SK-N-SH treated with all-trans-retinoic acid at 6 μM for 48 hours (cell line): ENCODE measurements around the gene OBP2B.
"Not testable (repeated sequence)": the region's sequence is repeated elsewhere in the genome, so short reads cannot be mapped to it uniquely, and the experiment has no call there.

Experiments used
- BACH2 ChIP-seq: fragments of 250-450 bp; sonication (Bioruptor Pico); IDR thresholded peaks from 2 replicates; pipeline ENCODE4 v1.9.0; 2021; ENCODE audit warnings: mild to moderate bottlenecking, borderline replicate concordance
- ESRRG ChIP-seq: fragments of 250-450 bp; sonication (Bioruptor Pico); IDR thresholded peaks from 2 replicates; pipeline ENCODE4 v1.6.1; 2021; ENCODE audit warnings: mild to moderate bottlenecking
- GLIS3 ChIP-seq: fragments of 250-450 bp; sonication (Bioruptor Pico); IDR thresholded peaks from 2 replicates; pipeline ENCODE4 v1.5.0; 2020; ENCODE audit warnings: mild to moderate bottlenecking, moderate library complexity
- ISL1 ChIP-seq: fragments of 250-450 bp; sonication (Bioruptor Pico); IDR thresholded peaks from 2 replicates; pipeline ENCODE4 v2.1.2; 2022; ENCODE audit warnings: mild to moderate bottlenecking, moderate library complexity
- PATZ1 ChIP-seq: fragments of 250-450 bp; sonication (Bioruptor Pico); IDR thresholded peaks from 2 replicates; pipeline ENCODE4 v1.8.0; 2020; ENCODE audit warnings: mild to moderate bottlenecking, moderate library complexity, borderline replicate concordance
- RARB ChIP-seq: fragments of 250-450 bp; sonication (Bioruptor Pico); IDR thresholded peaks from 2 replicates; pipeline ENCODE4 v1.8.0; 2021; ENCODE audit warnings: mild to moderate bottlenecking, moderate library complexity
- TOX ChIP-seq: fragments of 250-450 bp; sonication (Bioruptor Pico); IDR thresholded peaks from 2 replicates; pipeline ENCODE4 v1.8.0; 2021; ENCODE audit warnings: mild to moderate bottlenecking, moderate library complexity, borderline replicate concordance
- TSHZ2 ChIP-seq: fragments of 250-450 bp; sonication (Bioruptor Pico); IDR thresholded peaks from 2 replicates; pipeline ENCODE4 v1.5.0; 2020; ENCODE audit warnings: mild to moderate bottlenecking, moderate library complexity
- ZFP3 ChIP-seq: fragments of 250-450 bp; sonication (Bioruptor Pico); IDR thresholded peaks from 2 replicates; pipeline ENCODE4 v1.5.0; 2020; ENCODE audit warnings: mild to moderate bottlenecking, moderate library complexity
- ZFP30 ChIP-seq: fragments of 450-650 bp; formaldehyde crosslinking; IDR thresholded peaks from 2 replicates; pipeline ENCODE4 v1.5.0; 2022; ENCODE audit warnings: mild to moderate bottlenecking, moderate library complexity
- ZNF8 ChIP-seq: fragments of 450-650 bp; formaldehyde crosslinking; IDR thresholded peaks from 2 replicates; pipeline ENCODE4 v1.5.0; 2020; ENCODE audit warnings: mild to moderate bottlenecking, moderate library complexity
- TF ChIP-seq, protein P1 (sequence below): fragments of 250-450 bp; sonication (Bioruptor Pico); IDR thresholded peaks from 2 replicates; pipeline ENCODE4 v1.5.1; 2020; ENCODE audit warnings: low read depth, mild to moderate bottlenecking, moderate library complexity

GRCh38 chr9:133214276-133214675 lies 5.2 kb upstream of the OBP2B start:
- not testable (repeated sequence) for TF ChIP-seq TSHZ2 (CRISPR knock-in tag); ZFP30 (CRISPR knock-in tag); ZFP3 (CRISPR knock-in tag); BACH2 (CRISPR knock-in tag); RARB (CRISPR knock-in tag); TOX (CRISPR knock-in tag); PATZ1; ZNF8; GLIS3 (CRISPR knock-in tag); ESRRG (CRISPR knock-in tag)
- TF ChIP-seq, protein P1, sequence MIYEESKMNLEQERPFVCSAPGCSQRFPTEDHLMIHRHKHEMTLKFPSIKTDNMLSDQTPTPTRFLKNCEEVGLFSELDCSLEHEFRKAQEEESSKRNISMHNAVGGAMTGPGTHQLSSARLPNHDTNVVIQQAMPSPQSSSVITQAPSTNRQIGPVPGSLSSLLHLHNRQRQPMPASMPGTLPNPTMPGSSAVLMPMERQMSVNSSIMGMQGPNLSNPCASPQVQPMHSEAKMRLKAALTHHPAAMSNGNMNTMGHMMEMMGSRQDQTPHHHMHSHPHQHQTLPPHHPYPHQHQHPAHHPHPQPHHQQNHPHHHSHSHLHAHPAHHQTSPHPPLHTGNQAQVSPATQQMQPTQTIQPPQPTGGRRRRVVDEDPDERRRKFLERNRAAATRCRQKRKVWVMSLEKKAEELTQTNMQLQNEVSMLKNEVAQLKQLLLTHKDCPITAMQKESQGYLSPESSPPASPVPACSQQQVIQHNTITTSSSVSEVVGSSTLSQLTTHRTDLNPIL (CRISPR knock-in tag): not testable (repeated sequence)
- TF ChIP-seq ISL1 (CRISPR knock-in tag): peak; percentile 65
